DND-41 (cell line): ENCODE results near the gene PDZRN3.

Experiments used
- ATAC-seq: fragments of 200-7000 bp; cut with Tn5 transposase; 3 replicates; pipeline ENCODE4 v1.9.1; 2021; ENCODE audit warnings: low read depth; ENCODE audit not compliant: insufficient read depth
- DNase-seq: peaks from one replicate; pipeline ENCODE4 v3.0.0-alpha.2; 2020
- H2AFZ ChIP-seq: 2 replicates; pipeline ENCODE4 v1.6.0; 2012; ENCODE audit warnings: low read depth, low read length
- H3K27ac ChIP-seq: 2 replicates; pipeline ENCODE4 v1.5.1; 2012; ENCODE audit warnings: low read length, inconsistent platforms
- H3K27me3 ChIP-seq: fragments of 200-600 bp; sonication (generic); 2 replicates; pipeline ENCODE4 v1.6.0; 2012; ENCODE audit warnings: low read length, mild to moderate bottlenecking, inconsistent platforms; ENCODE audit not compliant: insufficient read depth, poor library complexity
- H3K36me3 ChIP-seq: 2 replicates; pipeline ENCODE4 v1.5.1; 2012; ENCODE audit warnings: low read length, inconsistent platforms; ENCODE audit not compliant: insufficient read depth
- H3K4me1 ChIP-seq: 2 replicates; pipeline ENCODE4 v1.5.1; 2012; ENCODE audit warnings: mild to moderate bottlenecking, low read length; ENCODE audit not compliant: insufficient read depth
- H3K4me2 ChIP-seq: 2 replicates; pipeline ENCODE4 v1.6.0; 2012; ENCODE audit warnings: mild to moderate bottlenecking, moderate library complexity, low read length, inconsistent platforms; ENCODE audit not compliant: insufficient read depth
- H3K4me3 ChIP-seq, 2 experiments: fragments of 200-600 bp in 1 of 2; shearing (Covaris generic) in 1 of 2; 2 replicates each; pipeline ENCODE4 v1.5.1; 2012 to 2016; ENCODE audit warnings: inconsistent platforms in 2 of 2, low read length in 2 of 2, mild to moderate bottlenecking in 2 of 2, low read depth in 1 of 2, moderate library complexity in 1 of 2
- H3K79me2 ChIP-seq: 2 replicates; pipeline ENCODE4 v1.6.0; 2012; ENCODE audit warnings: low read length, inconsistent platforms; ENCODE audit not compliant: insufficient read depth
- H3K9ac ChIP-seq: 2 replicates; pipeline ENCODE4 v1.6.0; 2012; ENCODE audit warnings: low read depth, mild to moderate bottlenecking, inconsistent platforms, low read length, moderate library complexity
- H3K9me3 ChIP-seq: 2 replicates; pipeline ENCODE4 v1.5.1; 2012; ENCODE audit warnings: low read length, moderate library complexity, mild to moderate bottlenecking, inconsistent platforms; ENCODE audit not compliant: insufficient read depth, severe bottlenecking
- H4K20me1 ChIP-seq: 2 replicates; pipeline ENCODE4 v1.6.0; 2012; ENCODE audit warnings: low read length; ENCODE audit not compliant: insufficient read depth
- CTCF ChIP-seq: IDR thresholded peaks from 2 replicates; pipeline ENCODE4 v1.5.1; 2012; ENCODE audit warnings: borderline replicate concordance, low read length, moderate library complexity, mild to moderate bottlenecking; ENCODE audit not compliant: poor library complexity, severe bottlenecking; ENCODE audit errors: extremely low read depth
- EZH2 ChIP-seq: IDR thresholded peaks from 3 replicates; pipeline ENCODE4 v1.6.1; 2012; ENCODE audit warnings: borderline replicate concordance, low read depth, mild to moderate bottlenecking, moderate library complexity, low read length, inconsistent platforms; ENCODE audit not compliant: severe bottlenecking

The PDZRN3 gene

DNA sequence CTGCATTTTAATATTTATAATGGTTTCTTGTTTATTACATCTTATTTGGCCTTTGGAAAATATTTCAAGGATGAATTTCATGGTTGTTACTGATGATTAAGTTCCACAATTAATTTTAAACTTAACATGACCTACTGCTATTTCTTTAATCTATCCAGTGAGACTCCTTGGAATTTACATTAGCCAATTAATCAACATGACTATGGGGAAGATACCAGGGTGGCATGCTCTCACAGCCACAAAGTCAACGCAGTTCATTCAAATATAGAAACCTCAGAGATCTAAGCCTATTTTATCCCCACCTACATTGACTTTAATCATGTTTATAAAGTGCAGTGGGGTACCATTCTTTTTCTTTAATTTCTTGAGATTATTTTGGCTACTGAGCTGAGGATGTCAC lies 43.6 kb upstream of the PDZRN3 start:
- H3K9ac ChIP-seq, result no peak overlapping the region

DNA sequence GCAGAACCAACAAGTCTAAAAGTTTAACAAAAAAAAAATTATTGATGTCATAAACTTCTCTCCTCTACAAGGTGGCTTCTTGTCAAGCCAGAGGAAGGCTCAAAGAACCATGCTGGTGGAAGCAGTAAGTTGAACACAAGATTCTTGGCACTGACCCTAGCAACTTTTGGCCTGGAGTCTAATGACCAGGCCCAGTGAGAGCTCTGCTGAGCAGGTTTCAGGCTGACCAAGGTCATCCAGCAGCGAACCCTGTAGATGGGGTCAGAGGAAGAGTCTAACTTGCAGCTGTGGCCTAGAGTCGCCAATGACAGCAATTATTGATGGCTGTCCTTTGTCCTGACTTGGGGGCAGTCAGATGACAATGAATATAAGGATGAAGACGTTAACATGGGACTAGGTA lies 43.1 kb upstream of the PDZRN3 start:
- H3K9me3 ChIP-seq, result no peaks in the 10 kb centered on the region
- ATAC-seq, result no peak
- no peak for DNase-seq
- no peaks in the 10 kb centered on the region for H3K79me2 ChIP-seq
- TF ChIP-seq CTCF (no peak), EZH2 (no peak)
- no peaks in the 10 kb centered on the region for H3K27me3 ChIP-seq
- no peak overlapping the region for H3K27ac ChIP-seq
- H4K20me1 ChIP-seq, result no peaks in the 10 kb centered on the region
- no peak overlapping the region for H3K9ac ChIP-seq
- no peaks in the 10 kb centered on the region for H3K4me1 ChIP-seq
- H2AFZ ChIP-seq, result no peak overlapping the region
- no peaks in the 10 kb centered on the region for H3K36me3 ChIP-seq
- H3K4me2 ChIP-seq, result no peak overlapping the region
- no peak overlapping the region for H3K4me3 ChIP-seq

More for the DNA sequence above, 43.6 kb upstream of the PDZRN3 start:
- Histone ChIP-seq H3K4me2 (no peak overlapping the region), H3K27ac (no peak overlapping the region), H3K36me3 (no peaks in the 10 kb centered on the region), H3K27me3 (no peaks in the 10 kb centered on the region), H3K9me3 (no peaks in the 10 kb centered on the region), H3K79me2 (no peaks in the 10 kb centered on the region), H3K4me3 (no peak overlapping the region), H4K20me1 (no peaks in the 10 kb centered on the region), H2AFZ (no peak overlapping the region), H3K4me1 (no peaks in the 10 kb centered on the region)
- DNase-seq (no peak), ATAC-seq (no peak)
- TF ChIP-seq EZH2 (no peak), CTCF (no peak)

DNA sequence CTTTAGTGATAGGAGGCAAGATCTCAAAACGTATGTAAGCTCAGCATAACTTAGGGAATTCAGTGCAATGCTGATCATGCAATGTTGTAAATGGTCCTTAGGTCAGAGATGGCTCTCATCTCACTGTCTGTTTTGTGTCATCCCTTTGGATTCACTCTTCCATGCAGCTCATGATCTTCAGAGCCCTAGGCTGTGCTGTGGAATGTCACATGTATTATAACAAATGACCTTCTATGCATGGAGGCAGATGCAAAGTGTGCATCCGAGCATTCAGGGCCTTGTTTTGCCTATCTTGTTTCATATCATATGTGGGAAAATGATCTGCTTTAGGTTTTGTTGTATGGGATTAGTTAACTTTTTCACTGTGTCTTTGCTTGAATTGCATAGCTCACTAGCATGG lies 40.5 kb upstream of the PDZRN3 start:
- Histone ChIP-seq H3K9ac (no peak overlapping the region), H3K4me2 (no peak overlapping the region), H3K4me1 (no peaks in the 10 kb centered on the region), H2AFZ (no peak overlapping the region), H3K27ac (no peak overlapping the region), H3K79me2 (no peaks in the 10 kb centered on the region), H3K9me3 (no peaks in the 10 kb centered on the region), H3K4me3 (no peak overlapping the region), H4K20me1 (no peaks in the 10 kb centered on the region), H3K36me3 (no peaks in the 10 kb centered on the region), H3K27me3 (peaks cover 3% of the 10 kb centered on the region)
- ATAC-seq, result no peak
- no peak for TF ChIP-seq CTCF
- TF ChIP-seq EZH2, result no peak
- DNase-seq, result no peak

DNA sequence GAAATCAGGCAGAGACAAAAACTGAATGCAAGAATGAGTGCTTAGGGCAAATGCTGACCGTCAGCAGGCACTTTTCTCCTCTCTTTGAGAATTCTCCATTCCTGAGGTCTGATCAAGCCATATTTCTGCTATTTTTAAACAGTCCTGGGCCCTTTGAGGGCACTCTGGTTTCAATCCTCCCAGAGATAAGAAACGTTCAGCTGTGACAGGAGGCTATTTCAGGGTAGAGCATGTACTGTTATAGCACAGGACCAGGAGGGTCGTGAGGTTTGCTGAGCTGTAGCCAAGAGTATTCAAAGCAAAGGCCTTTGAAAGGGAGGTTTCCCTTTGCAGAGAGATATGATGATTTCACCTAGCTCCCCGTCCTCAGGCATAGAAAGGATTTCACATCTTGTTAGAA lies 39.6 kb upstream of the PDZRN3 start:
- Histone ChIP-seq H3K27me3 (peaks cover 3% of the 10 kb centered on the region), H3K36me3 (no peaks in the 10 kb centered on the region), H3K27ac (no peak overlapping the region), H3K79me2 (no peaks in the 10 kb centered on the region), H4K20me1 (no peaks in the 10 kb centered on the region), H3K4me1 (no peaks in the 10 kb centered on the region), H2AFZ (no peak overlapping the region), H3K4me3 (no peak overlapping the region), H3K4me2 (no peak overlapping the region), H3K9ac (no peak overlapping the region), H3K9me3 (no peaks in the 10 kb centered on the region)
- no peak for ATAC-seq
- TF ChIP-seq EZH2 (no peak), CTCF (no peak)
- DNase-seq, result no peak
